Stimulated activated naive CD8-positive, alpha-beta T cell treated with anti-CD3 and anti-CD28 coated beads, Interleukin-15, amount 100 ng/mL, for 72 hours (primary cell): ENCODE data around the gene DSE.

Experiments used
- ATAC-seq: fragments of 150-1000 bp; cut with Tn5 transposase; 2 replicates; pipeline ENCODE4 v1.10.0; 2021; ENCODE audit warnings: mild to moderate bottlenecking, moderate library complexity
- DNase-seq, 2 donors: peaks; one replicate each; pipeline ENCODE4 v3.0.0; 2021 to 2022
- H3K27ac Mint-ChIP-seq, 2 donors: one replicate each; pipeline ENCODE4 v1.8.0; 2022; ENCODE audit warnings: mild to moderate bottlenecking in 2 of 2, mixed read lengths in 2 of 2, moderate library complexity in 2 of 2
- H3K27me3 Mint-ChIP-seq: one replicate; pipeline ENCODE4 v1.8.0; 2022; ENCODE audit warnings: mixed read lengths
- H3K4me1 Mint-ChIP-seq: one replicate; pipeline ENCODE4 v1.8.0; 2022; ENCODE audit warnings: mild to moderate bottlenecking, mixed read lengths
- H3K4me3 Mint-ChIP-seq, 2 donors: one replicate each; pipeline ENCODE4 v1.8.0; 2022; ENCODE audit warnings: mild to moderate bottlenecking in 2 of 2, mixed read lengths in 2 of 2, moderate library complexity in 1 of 2
- H3K9me3 Mint-ChIP-seq, 2 donors: one replicate each; pipeline ENCODE4 v1.8.0; 2022; ENCODE audit warnings: mixed read lengths in 2 of 2

Gene DSE

GRCh38 chr6:116351101-116351500 is 19.6 kb upstream of the DSE start:
- H3K9me3 Mint-ChIP-seq = no peaks in the 10 kb centered on the region
- no peak overlapping the region for H3K27ac Mint-ChIP-seq
- H3K27me3 Mint-ChIP-seq = no peaks in the 10 kb centered on the region
- H3K4me3 Mint-ChIP-seq = no peak overlapping the region
- ATAC-seq = no peak
- DNase-seq = no peak
- H3K4me1 Mint-ChIP-seq = no peaks in the 10 kb centered on the region

- Mint-ChIP-seq H3K27me3 (no peaks in the 10 kb centered on the region), H3K27ac (peak overlapping the region in 1 of 2 donors; percentile 89), H3K9me3 (no peaks in the 10 kb centered on the region), H3K4me1 (no peaks in the 10 kb centered on the region), H3K4me3 (no peak overlapping the region)
- DNase-seq = no peak
- ATAC-seq = no peak
Observed at GRCh38 chr6:116352515-116353471, 18.0 kb upstream of the DSE start.

DNA sequence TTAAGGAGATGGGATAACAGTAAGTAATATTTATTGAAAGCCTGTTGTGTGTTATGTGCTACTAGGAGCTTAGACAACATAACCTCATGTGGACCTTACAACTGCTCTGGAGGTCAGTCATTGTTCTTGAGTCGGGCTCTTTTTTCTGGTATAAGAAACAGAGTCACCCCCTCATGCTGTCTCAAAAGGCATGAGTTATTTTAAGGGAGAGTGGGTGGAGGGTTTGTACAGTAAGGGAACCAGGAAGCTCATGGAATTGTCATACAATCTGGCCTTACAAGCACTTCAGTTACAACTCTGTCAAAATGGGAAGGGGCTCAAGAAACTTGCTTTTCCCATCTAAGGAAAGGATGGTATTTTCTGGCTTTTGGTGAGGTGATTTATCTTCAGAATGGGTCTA is 16.5 kb upstream of the DSE start:
- H3K4me1 Mint-ChIP-seq = no peaks in the 10 kb centered on the region
- H3K27ac Mint-ChIP-seq = no peak overlapping the region
- DNase-seq (no peak), ATAC-seq (no peak)
- H3K4me3 Mint-ChIP-seq = no peak overlapping the region
- no peaks in the 10 kb centered on the region for H3K9me3 Mint-ChIP-seq
- H3K27me3 Mint-ChIP-seq = no peaks in the 10 kb centered on the region

- H3K27me3 Mint-ChIP-seq = no peaks in the 10 kb centered on the region
- DNase-seq = no peak
- ATAC-seq = no peak
- H3K4me3 Mint-ChIP-seq = no peak overlapping the region
- H3K9me3 Mint-ChIP-seq = no peaks in the 10 kb centered on the region
- H3K27ac Mint-ChIP-seq = no peak overlapping the region
- no peaks in the 10 kb centered on the region for H3K4me1 Mint-ChIP-seq
Observed at GRCh38 chr6:116355796-116356195, 15.0 kb upstream of the DSE start.

- H3K27ac Mint-ChIP-seq = no peak overlapping the region
- no peak for ATAC-seq
- H3K4me3 Mint-ChIP-seq = no peak overlapping the region
- H3K27me3 Mint-ChIP-seq = no peaks in the 10 kb centered on the region
- no peaks in the 10 kb centered on the region for H3K9me3 Mint-ChIP-seq
- H3K4me1 Mint-ChIP-seq = no peaks in the 10 kb centered on the region
- no peak for DNase-seq
Observed at GRCh38 chr6:116359131-116359530, 11.6 kb upstream of the DSE start.

GRCh38 chr6:116359835-116360234 is 10.9 kb upstream of the DSE start:
- Mint-ChIP-seq H3K4me3 (no peak overlapping the region), H3K27me3 (no peaks in the 10 kb centered on the region), H3K27ac (no peak overlapping the region), H3K4me1 (no peaks in the 10 kb centered on the region), H3K9me3 (no peaks in the 10 kb centered on the region)
- no peak for DNase-seq
- no peak for ATAC-seq

GRCh38 chr6:116362276-116362675 is 8.5 kb upstream of the DSE start:
- H3K27me3 Mint-ChIP-seq = peaks cover 7% of the 10 kb centered on the region
- H3K9me3 Mint-ChIP-seq = no peaks in the 10 kb centered on the region
- ATAC-seq (no peak), DNase-seq (no peak)
- no peak overlapping the region for H3K4me3 Mint-ChIP-seq
- no peak overlapping the region for H3K27ac Mint-ChIP-seq
- H3K4me1 Mint-ChIP-seq = no peaks in the 10 kb centered on the region

- Mint-ChIP-seq H3K27ac (no peak overlapping the region), H3K4me1 (no peaks in the 10 kb centered on the region)
- DNase-seq = no peak
Observed at GRCh38 chr6:116363759-116364158, 7.0 kb upstream of the DSE start.

GRCh38 chr6:116364321-116364720 is 6.4 kb upstream of the DSE start:
- Mint-ChIP-seq H3K4me3 (no peak overlapping the region), H3K27ac (no peak overlapping the region), H3K4me1 (no peaks in the 10 kb centered on the region), H3K9me3 (no peaks in the 10 kb centered on the region), H3K27me3 (peaks cover 9% of the 10 kb centered on the region)
- no peak for DNase-seq
- no peak for ATAC-seq

More at GRCh38 chr6:116363759-116364158, 7.0 kb upstream of the DSE start:
- no peak for ATAC-seq
- Mint-ChIP-seq H3K9me3 (no peaks in the 10 kb centered on the region), H3K4me3 (no peak overlapping the region), H3K27me3 (peaks cover 9% of the 10 kb centered on the region)

DNA sequence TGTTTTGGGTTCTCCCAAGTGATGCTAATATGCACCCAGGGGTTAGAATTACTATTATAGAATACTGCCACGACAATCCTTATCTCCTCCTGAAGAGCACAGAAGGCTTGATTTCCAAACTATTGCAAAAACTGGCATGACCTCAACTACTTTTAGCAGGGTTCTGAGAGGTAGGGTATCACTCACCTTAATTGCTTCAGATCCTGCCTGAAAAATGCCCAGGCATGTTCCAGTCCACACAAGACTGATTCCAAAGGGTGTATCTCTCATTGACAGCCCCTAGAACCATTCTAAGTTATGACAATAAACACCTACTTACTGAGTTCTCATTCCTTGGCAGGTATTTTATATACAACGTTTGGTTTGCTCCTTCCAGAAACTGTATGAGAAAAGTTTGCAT is 5.0 kb upstream of the DSE start:
- Mint-ChIP-seq H3K4me1 (peaks cover 10% of the 10 kb centered on the region), H3K9me3 (no peaks in the 10 kb centered on the region), H3K27me3 (peaks cover 18% of the 10 kb centered on the region), H3K27ac (no peak overlapping the region), H3K4me3 (no peak overlapping the region)
- no peak for DNase-seq
- no peak for ATAC-seq

- no peak for ATAC-seq
- Mint-ChIP-seq H3K9me3 (no peaks in the 10 kb centered on the region), H3K4me3 (no peak overlapping the region), H3K27me3 (peaks cover 18% of the 10 kb centered on the region), H3K4me1 (peaks cover 15% of the 10 kb centered on the region), H3K27ac (no peak overlapping the region)
- no peak for DNase-seq
Observed at GRCh38 chr6:116366740-116367275, 3.9 kb upstream of the DSE start.

DNA sequence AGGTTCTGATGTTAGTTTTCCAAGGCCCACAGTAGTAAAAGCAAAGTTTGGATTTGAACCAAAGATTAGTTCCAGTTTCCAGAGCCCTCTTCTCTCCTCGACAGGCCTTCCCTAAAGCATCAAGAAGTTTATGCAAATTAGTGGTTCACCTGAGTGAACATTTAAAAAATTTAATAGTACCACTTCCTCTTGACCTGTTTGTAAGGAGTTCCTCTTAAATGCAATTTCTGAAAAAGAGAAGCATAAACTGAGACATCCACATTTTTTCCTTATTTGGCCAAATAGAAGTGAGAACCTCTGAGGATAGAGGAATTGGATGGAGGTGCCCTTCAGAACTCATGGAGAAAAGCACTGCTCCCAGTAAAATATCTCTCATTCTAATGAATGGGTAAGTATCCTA is 1.2 kb upstream of the DSE start:
- Mint-ChIP-seq H3K4me1 (peaks cover 16% of the 10 kb centered on the region), H3K9me3 (no peaks in the 10 kb centered on the region), H3K27ac (no peak overlapping the region), H3K4me3 (peak overlapping the region in 1 of 2 donors; percentile 83), H3K27me3 (peaks cover 35% of the 10 kb centered on the region)
- ATAC-seq = no peak
- DNase-seq = no peak

DNA sequence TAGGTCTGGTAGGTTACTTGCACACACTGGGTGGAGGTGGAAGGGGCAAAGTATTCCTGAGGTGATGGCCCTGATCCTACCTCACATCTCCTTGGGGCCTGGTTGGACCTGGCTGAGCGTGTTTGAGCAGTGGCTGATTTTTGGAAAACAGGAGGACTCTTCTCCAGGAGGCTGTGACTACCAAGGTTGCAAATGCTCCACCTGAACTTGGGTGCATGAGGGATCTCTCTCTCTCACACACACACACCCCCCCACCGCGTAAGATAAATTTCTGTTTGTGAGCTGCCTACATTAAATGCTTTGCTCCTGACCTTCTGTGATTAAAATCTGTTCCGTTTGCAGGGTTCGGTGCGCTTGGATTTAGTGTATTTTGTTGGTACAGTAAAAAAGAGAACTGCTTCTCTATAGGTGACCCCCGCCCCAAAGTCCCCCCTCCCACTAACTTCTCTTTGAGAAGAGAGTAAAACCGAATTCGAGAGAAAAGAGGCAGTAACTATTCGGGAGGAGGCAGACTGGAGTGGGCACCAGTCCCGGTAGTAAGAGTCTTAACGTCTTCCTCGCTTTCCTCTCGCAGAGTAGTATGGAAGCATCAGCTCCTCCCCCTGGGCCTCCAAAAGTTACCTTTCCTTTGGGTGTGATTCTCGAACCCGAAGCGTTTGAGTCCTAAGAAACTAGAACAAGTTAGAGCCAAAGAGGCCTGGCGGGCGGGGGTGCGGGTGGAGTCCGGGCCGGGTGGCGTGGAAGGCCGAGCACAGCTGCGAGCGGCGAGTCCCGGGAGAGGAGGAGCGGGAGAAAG is 585 bp upstream of the DSE start:
- Mint-ChIP-seq H3K4me3 (peak overlapping the region; percentile 83), H3K27ac (no peak overlapping the region)
- peak; percentile 61 for ATAC-seq

DNA sequence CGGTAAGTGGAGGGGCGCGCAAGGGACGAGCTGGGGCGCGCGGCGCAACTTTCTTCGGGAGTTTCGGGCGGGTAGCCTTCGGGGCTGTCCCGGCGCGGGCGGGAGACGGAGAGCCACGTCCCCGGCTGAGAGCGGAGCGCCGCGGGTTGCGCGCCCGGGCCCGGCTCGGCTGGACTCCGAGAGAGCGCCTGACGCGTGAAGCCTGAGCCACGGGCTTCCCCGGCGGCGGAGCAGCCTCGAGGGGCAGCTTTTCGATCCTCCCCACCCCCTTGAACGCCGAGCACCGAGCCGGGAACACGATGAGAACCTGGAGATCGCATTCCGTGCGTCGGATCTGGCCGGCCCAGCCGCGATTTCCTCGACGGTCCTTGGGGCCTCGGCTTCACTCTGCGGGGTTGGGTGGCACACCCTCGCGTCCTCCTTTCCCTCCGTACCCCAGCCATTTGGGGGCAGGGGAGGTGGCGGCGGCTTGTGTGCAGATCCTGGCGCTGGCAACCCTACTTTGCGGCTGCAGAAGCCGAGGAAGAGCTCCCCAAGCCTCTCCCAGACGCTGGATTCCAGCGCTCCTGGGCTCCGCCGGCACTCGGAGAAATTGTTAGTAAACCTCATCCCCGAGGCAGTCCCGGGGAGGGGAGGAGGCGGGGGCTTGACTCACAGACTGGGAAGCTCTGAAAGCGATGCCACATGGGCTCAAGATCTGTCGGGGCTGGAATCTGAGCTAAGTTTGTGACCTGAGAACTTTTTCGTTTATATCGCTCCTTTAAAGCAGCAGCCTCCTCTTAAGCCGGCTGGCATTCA is 572 bp downstream of the DSE start:
- Mint-ChIP-seq H3K9me3 (no peaks in the 10 kb centered on the region), H3K27me3 (peaks cover 37% of the 10 kb centered on the region)
- peak; percentile 25 to 40 for DNase-seq

More for the DNA sequence above, 585 bp upstream of the DSE start:
- peaks cover 37% of the 10 kb centered on the region for H3K27me3 Mint-ChIP-seq
- peaks cover 16% of the 10 kb centered on the region for H3K4me1 Mint-ChIP-seq
- no peak for DNase-seq
- no peaks in the 10 kb centered on the region for H3K9me3 Mint-ChIP-seq

GRCh38 chr6:116371918-116372209 is 1.1 kb downstream of the DSE start:
- H3K27ac Mint-ChIP-seq = no peak overlapping the region

More for the DNA sequence above, 572 bp downstream of the DSE start:
- peaks cover 16% of the 10 kb centered on the region for H3K4me1 Mint-ChIP-seq
- peak overlapping the region in 1 of 2 donors; percentile 48 for H3K27ac Mint-ChIP-seq
- peak overlapping the region; percentile 83 for H3K4me3 Mint-ChIP-seq
- ATAC-seq = peak; percentile 75

More at GRCh38 chr6:116371918-116372209, 1.1 kb downstream of the DSE start:
- DNase-seq (no peak), ATAC-seq (no peak)
- no peaks in the 10 kb centered on the region for H3K9me3 Mint-ChIP-seq
- peaks cover 16% of the 10 kb centered on the region for H3K4me1 Mint-ChIP-seq
- peak overlapping the region; percentile 83 for H3K4me3 Mint-ChIP-seq
- peaks cover 33% of the 10 kb centered on the region for H3K27me3 Mint-ChIP-seq
